H1 (cell line): Measurements from ENCODE around the gene SMTNL2. TPM values are rescaled to one million over a fixed set of nuclear protein-coding genes. Genes with fewer than 3 reads are reported as not detected.

Experiments used
- CEBPB ChIP-seq: IDR thresholded peaks from 2 replicates; pipeline ENCODE4 v1.6.1; 2012; ENCODE audit warnings: low read depth, low read length
- CHD1 ChIP-seq: IDR thresholded peaks from 2 replicates; pipeline ENCODE4 v1.6.1; 2012; ENCODE audit warnings: low read depth, low read length, improper control_type of control experiment
- EGR1 ChIP-seq: IDR thresholded peaks from 2 replicates; pipeline ENCODE4 v1.6.1; 2011; ENCODE audit warnings: low read depth, low read length, borderline replicate concordance
- JUN ChIP-seq: IDR thresholded peaks from 2 replicates; pipeline ENCODE4 v1.6.1; 2011; ENCODE audit warnings: low read depth, mild to moderate bottlenecking, improper control_type of control experiment, low read length
- NRF1 ChIP-seq: IDR thresholded peaks from 2 replicates; pipeline ENCODE4 v1.6.1; 2011; ENCODE audit warnings: mild to moderate bottlenecking, low read depth, low read length, improper control_type of control experiment
- SIN3A ChIP-seq, 2 experiments: IDR thresholded peaks in 1 of 2; conservative IDR thresholded peaks in 1 of 2; 2 replicates each; pipeline ENCODE4 v1.6.1; 2011 to 2012; ENCODE audit warnings: low read length in 2 of 2, improper control_type of control experiment in 1 of 2, low read depth in 1 of 2, mild to moderate bottlenecking in 1 of 2
- TEAD4 ChIP-seq: IDR thresholded peaks from 2 replicates; pipeline ENCODE4 v1.6.1; 2012; ENCODE audit warnings: low read depth, low read length, inconsistent platforms, mixed read lengths
- polyA plus RNA-seq, 7 experiments: library from polyadenylated mRNA; depleted of rRNA in 3 of 7; stranded (reverse) in 5 of 7; unstranded in 2 of 7; fragments of >200 nt in 5 of 7; fragments of 200-250 nt in 2 of 7; gene quantifications; 1 replicate in 5 of 7; 2 replicates in 1 of 7; 4 replicates in 1 of 7; pipeline versions ENCODE4 v1.2.1 to v1.2.3, GENCODE V29; 2011 to 2013; ENCODE audit warnings: missing spikeins in 2 of 7, mixed read lengths in 2 of 7
- total RNA-seq: library from RNA; stranded (reverse); fragmentation: NEBNext Ultra II Directional; extraction: Animal tissue kit (Norgen Biotek cat#: 25700); gene quantifications from 2 replicates; pipeline ENCODE4 v1.2.1, GENCODE V29; 2021
- TF ChIP-seq, protein P1 (sequence below): fragments of 300-600 bp; sonication (generic); IDR thresholded peaks from 2 replicates; pipeline ENCODE4 v1.7.1; 2012; ENCODE audit warnings: low read length, moderate library complexity, mild to moderate bottlenecking, inconsistent platforms; ENCODE audit not compliant: insufficient replicate concordance

The SMTNL2 gene
- total and polyA plus RNA-seq, 2 of the 8 experiments (the other 6 are each of a cell fraction or from before 2014, with no cell fraction given), result 3.6 to 4.5 TPM

DNA sequence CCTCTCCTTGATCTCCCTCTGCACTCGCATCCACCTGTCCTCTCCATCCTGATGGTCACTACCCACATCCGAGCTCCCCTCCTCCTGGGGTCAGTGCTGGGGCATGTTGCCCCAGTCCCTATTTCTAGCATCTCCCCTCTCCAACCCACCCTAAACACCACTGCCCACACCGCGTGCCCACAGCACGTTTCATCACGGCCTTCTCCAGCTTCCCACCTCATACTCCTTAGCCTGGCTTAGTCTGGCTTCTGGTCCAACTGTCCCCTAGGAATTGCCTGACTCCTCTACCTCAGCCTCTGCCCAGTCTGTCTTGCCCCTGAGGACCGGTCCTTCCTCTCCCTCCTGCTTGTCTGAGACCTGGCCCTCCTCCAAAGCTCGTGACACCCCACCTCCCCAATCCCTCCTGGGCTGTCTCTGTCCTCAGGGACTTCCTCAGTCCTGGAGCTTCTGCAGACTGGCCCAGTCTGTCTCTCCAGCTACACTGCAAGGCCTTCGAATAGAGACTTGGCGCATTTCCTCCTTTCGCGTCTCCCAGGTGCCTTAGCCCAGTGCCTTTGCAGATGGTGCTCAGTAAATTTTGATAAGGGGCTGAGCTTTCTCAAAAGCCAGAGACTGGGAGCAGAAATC is 52.3 kb downstream of the SMTNL2 start (continued):
- TF ChIP-seq, protein P1, sequence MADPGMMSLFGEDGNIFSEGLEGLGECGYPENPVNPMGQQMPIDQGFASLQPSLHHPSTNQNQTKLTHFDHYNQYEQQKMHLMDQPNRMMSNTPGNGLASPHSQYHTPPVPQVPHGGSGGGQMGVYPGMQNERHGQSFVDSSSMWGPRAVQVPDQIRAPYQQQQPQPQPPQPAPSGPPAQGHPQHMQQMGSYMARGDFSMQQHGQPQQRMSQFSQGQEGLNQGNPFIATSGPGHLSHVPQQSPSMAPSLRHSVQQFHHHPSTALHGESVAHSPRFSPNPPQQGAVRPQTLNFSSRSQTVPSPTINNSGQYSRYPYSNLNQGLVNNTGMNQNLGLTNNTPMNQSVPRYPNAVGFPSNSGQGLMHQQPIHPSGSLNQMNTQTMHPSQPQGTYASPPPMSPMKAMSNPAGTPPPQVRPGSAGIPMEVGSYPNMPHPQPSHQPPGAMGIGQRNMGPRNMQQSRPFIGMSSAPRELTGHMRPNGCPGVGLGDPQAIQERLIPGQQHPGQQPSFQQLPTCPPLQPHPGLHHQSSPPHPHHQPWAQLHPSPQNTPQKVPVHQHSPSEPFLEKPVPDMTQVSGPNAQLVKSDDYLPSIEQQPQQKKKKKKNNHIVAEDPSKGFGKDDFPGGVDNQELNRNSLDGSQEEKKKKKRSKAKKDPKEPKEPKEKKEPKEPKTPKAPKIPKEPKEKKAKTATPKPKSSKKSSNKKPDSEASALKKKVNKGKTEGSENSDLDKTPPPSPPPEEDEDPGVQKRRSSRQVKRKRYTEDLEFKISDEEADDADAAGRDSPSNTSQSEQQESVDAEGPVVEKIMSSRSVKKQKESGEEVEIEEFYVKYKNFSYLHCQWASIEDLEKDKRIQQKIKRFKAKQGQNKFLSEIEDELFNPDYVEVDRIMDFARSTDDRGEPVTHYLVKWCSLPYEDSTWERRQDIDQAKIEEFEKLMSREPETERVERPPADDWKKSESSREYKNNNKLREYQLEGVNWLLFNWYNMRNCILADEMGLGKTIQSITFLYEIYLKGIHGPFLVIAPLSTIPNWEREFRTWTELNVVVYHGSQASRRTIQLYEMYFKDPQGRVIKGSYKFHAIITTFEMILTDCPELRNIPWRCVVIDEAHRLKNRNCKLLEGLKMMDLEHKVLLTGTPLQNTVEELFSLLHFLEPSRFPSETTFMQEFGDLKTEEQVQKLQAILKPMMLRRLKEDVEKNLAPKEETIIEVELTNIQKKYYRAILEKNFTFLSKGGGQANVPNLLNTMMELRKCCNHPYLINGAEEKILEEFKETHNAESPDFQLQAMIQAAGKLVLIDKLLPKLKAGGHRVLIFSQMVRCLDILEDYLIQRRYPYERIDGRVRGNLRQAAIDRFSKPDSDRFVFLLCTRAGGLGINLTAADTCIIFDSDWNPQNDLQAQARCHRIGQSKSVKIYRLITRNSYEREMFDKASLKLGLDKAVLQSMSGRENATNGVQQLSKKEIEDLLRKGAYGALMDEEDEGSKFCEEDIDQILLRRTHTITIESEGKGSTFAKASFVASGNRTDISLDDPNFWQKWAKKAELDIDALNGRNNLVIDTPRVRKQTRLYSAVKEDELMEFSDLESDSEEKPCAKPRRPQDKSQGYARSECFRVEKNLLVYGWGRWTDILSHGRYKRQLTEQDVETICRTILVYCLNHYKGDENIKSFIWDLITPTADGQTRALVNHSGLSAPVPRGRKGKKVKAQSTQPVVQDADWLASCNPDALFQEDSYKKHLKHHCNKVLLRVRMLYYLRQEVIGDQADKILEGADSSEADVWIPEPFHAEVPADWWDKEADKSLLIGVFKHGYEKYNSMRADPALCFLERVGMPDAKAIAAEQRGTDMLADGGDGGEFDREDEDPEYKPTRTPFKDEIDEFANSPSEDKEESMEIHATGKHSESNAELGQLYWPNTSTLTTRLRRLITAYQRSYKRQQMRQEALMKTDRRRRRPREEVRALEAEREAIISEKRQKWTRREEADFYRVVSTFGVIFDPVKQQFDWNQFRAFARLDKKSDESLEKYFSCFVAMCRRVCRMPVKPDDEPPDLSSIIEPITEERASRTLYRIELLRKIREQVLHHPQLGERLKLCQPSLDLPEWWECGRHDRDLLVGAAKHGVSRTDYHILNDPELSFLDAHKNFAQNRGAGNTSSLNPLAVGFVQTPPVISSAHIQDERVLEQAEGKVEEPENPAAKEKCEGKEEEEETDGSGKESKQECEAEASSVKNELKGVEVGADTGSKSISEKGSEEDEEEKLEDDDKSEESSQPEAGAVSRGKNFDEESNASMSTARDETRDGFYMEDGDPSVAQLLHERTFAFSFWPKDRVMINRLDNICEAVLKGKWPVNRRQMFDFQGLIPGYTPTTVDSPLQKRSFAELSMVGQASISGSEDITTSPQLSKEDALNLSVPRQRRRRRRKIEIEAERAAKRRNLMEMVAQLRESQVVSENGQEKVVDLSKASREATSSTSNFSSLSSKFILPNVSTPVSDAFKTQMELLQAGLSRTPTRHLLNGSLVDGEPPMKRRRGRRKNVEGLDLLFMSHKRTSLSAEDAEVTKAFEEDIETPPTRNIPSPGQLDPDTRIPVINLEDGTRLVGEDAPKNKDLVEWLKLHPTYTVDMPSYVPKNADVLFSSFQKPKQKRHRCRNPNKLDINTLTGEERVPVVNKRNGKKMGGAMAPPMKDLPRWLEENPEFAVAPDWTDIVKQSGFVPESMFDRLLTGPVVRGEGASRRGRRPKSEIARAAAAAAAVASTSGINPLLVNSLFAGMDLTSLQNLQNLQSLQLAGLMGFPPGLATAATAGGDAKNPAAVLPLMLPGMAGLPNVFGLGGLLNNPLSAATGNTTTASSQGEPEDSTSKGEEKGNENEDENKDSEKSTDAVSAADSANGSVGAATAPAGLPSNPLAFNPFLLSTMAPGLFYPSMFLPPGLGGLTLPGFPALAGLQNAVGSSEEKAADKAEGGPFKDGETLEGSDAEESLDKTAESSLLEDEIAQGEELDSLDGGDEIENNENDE, result no peak
- TF ChIP-seq CEBPB, result no peak
- TF ChIP-seq SIN3A (conservative IDR thresholded peaks at IDR 0.05 in 1 of 2, IDR thresholded peaks at IDR 0.05 in 1 of 2; ENCODE audit: low read depth in 1 of 2, low read length in 2 of 2), result no peak
- no peak for TF ChIP-seq CHD1
- TF ChIP-seq NRF1, result no peak
- TF ChIP-seq EGR1, result no peak
- no peak for TF ChIP-seq TEAD4
- no peak for TF ChIP-seq JUN
